ENCODE measurements around the gene GRIK2. TPM values are rescaled to one million over a fixed set of nuclear protein-coding genes. Genes with fewer than 3 reads are reported as not detected.

The GRIK2 gene
- total RNA-seq, 1 experiment from 2014 or later = 8.5 TPM

- in situ Hi-C loops (cut with HindIII; ENCODE audit: low pct_unique_long_range_greater_than_20kb, low sequenced_read_pairs) = no loop called here
- no peak for DNase-seq (ENCODE audit: low read depth, low spot score)
Measured at GRCh38 chr6:101716387-101716786, 322.9 kb downstream of the GRIK2 start.

- no peak for DNase-seq (ENCODE audit: low read depth, low spot score)
- in situ Hi-C loops (cut with HindIII; ENCODE audit: low pct_unique_long_range_greater_than_20kb, low sequenced_read_pairs) = no loop called here
Measured at GRCh38 chr6:101716810-101717209, 323.3 kb downstream of the GRIK2 start.

GRCh38 chr6:101719521-101719920, 326.0 kb downstream of the GRIK2 start:
- no peak for DNase-seq (ENCODE audit: low read depth, low spot score)
- in situ Hi-C loops (cut with HindIII; ENCODE audit: low pct_unique_long_range_greater_than_20kb, low sequenced_read_pairs) = no loop called here

- in situ Hi-C loops (cut with HindIII; ENCODE audit: low pct_unique_long_range_greater_than_20kb, low sequenced_read_pairs) = no loop called here
- DNase-seq (ENCODE audit: low read depth, low spot score) = no peak
Measured at GRCh38 chr6:101722471-101722870, 329.0 kb downstream of the GRIK2 start.

GRCh38 chr6:101722991-101723579, 329.6 kb downstream of the GRIK2 start:
- in situ Hi-C loops (cut with HindIII; ENCODE audit: low pct_unique_long_range_greater_than_20kb, low sequenced_read_pairs) = no loop called here
- DNase-seq (ENCODE audit: low read depth, low spot score) = no peak

GRCh38 chr6:101728388-101728787, 334.9 kb downstream of the GRIK2 start:
- DNase-seq (ENCODE audit: low read depth, low spot score) = no peak
- in situ Hi-C loops (cut with HindIII; ENCODE audit: low pct_unique_long_range_greater_than_20kb, low sequenced_read_pairs) = no loop called here

GRCh38 chr6:101728956-101729355, 335.4 kb downstream of the GRIK2 start:
- in situ Hi-C loops (cut with HindIII; ENCODE audit: low pct_unique_long_range_greater_than_20kb, low sequenced_read_pairs) = no loop called here
- no peak for DNase-seq (ENCODE audit: low read depth, low spot score)

GRCh38 chr6:101730954-101731353, 337.4 kb downstream of the GRIK2 start:
- DNase-seq (ENCODE audit: low read depth, low spot score) = no peak
- in situ Hi-C loops (cut with HindIII; ENCODE audit: low pct_unique_long_range_greater_than_20kb, low sequenced_read_pairs) = no loop called here

GRCh38 chr6:101733899-101734298, 340.4 kb downstream of the GRIK2 start:
- DNase-seq (ENCODE audit: low read depth, low spot score) = no peak
- in situ Hi-C loops (cut with HindIII; ENCODE audit: low pct_unique_long_range_greater_than_20kb, low sequenced_read_pairs) = no loop called here

GRCh38 chr6:101738481-101738880, 345.0 kb downstream of the GRIK2 start:
- in situ Hi-C loops (cut with HindIII; ENCODE audit: low pct_unique_long_range_greater_than_20kb, low sequenced_read_pairs) = no loop called here
- no peak for DNase-seq (ENCODE audit: low read depth, low spot score)

- in situ Hi-C loops (cut with HindIII; ENCODE audit: low pct_unique_long_range_greater_than_20kb, low sequenced_read_pairs) = no loop called here
- no peak for DNase-seq (ENCODE audit: low read depth, low spot score)
Measured at GRCh38 chr6:101740631-101741030, 347.1 kb downstream of the GRIK2 start.

- DNase-seq (ENCODE audit: low read depth, low spot score) = no peak
- in situ Hi-C loops (cut with HindIII; ENCODE audit: low pct_unique_long_range_greater_than_20kb, low sequenced_read_pairs) = no loop called here
Measured at GRCh38 chr6:101741474-101742171, 348.1 kb downstream of the GRIK2 start.

- in situ Hi-C loops (cut with HindIII; ENCODE audit: low pct_unique_long_range_greater_than_20kb, low sequenced_read_pairs) = no loop called here
- no peak for DNase-seq (ENCODE audit: low read depth, low spot score)
Measured at GRCh38 chr6:101747160-101747559, 353.7 kb downstream of the GRIK2 start.

GRCh38 chr6:101747716-101748115, 354.2 kb downstream of the GRIK2 start:
- no peak for DNase-seq (ENCODE audit: low read depth, low spot score)
- in situ Hi-C loops (cut with HindIII; ENCODE audit: low pct_unique_long_range_greater_than_20kb, low sequenced_read_pairs) = no loop called here

GRCh38 chr6:101755931-101756330, 362.4 kb downstream of the GRIK2 start:
- in situ Hi-C loops (cut with HindIII; ENCODE audit: low pct_unique_long_range_greater_than_20kb, low sequenced_read_pairs) = no loop called here
- DNase-seq (ENCODE audit: low read depth, low spot score) = no peak

GRCh38 chr6:101758368-101758767, 364.9 kb downstream of the GRIK2 start:
- in situ Hi-C loops (cut with HindIII; ENCODE audit: low pct_unique_long_range_greater_than_20kb, low sequenced_read_pairs) = no loop called here
- no peak for DNase-seq (ENCODE audit: low read depth, low spot score)

GRCh38 chr6:101760843-101761621, 367.5 kb downstream of the GRIK2 start:
- in situ Hi-C loops (cut with HindIII; ENCODE audit: low pct_unique_long_range_greater_than_20kb, low sequenced_read_pairs) = no loop called here
- DNase-seq (ENCODE audit: low read depth, low spot score) = no peak

GRCh38 chr6:101762851-101763250, 369.3 kb downstream of the GRIK2 start:
- no peak for DNase-seq (ENCODE audit: low read depth, low spot score)
- in situ Hi-C loops (cut with HindIII; ENCODE audit: low pct_unique_long_range_greater_than_20kb, low sequenced_read_pairs) = no loop called here

GRCh38 chr6:101765281-101765680, 371.8 kb downstream of the GRIK2 start:
- in situ Hi-C loops (cut with HindIII; ENCODE audit: low pct_unique_long_range_greater_than_20kb, low sequenced_read_pairs) = no loop called here
- no peak for DNase-seq (ENCODE audit: low read depth, low spot score)
